Spleen (tissue), 7 donors: ENCODE data around the gene ZNF385A.

Source experiments
- POLR2A ChIP-seq, 3 donors: fragments of 450-650 bp; IDR thresholded peaks; one replicate each; pipeline ENCODE4 v1.5.1; 2017; ENCODE audit warnings: antibody characterized with exemption in 3 of 3, mild to moderate bottlenecking in 1 of 3
- POLR2AphosphoS5 ChIP-seq, 3 donors: sonication (generic); formaldehyde crosslinking; IDR thresholded peaks; one replicate each; pipeline ENCODE4 v1.5.1; 2017; ENCODE audit warnings: antibody characterized with exemption in 3 of 3
- TF ChIP-seq, protein P1 (sequence below), 11 experiments: fragments of 200-600 bp in 7 of 11; fragments of 450-650 bp in 4 of 11; sonication (generic) in 4 of 11; IDR thresholded peaks in 8 of 11; conservative IDR thresholded peaks in 3 of 11; 1 replicate in 7 of 11; 2 replicates in 4 of 11; pipeline versions ENCODE4 v1.4.0 to v1.8.0; 2016 to 2021; ENCODE audit warnings: antibody characterized with exemption in 11 of 11, inconsistent platforms in 4 of 11, mild to moderate bottlenecking in 1 of 11
- donor health status: DM: no; HTN: no; CAD: no; lungs with moderate emphysema.
- donor health status: DM: no; HTN: no; CAD: no.
- donor health status: DM: no; HTN: no; CAD: no.

DNA sequence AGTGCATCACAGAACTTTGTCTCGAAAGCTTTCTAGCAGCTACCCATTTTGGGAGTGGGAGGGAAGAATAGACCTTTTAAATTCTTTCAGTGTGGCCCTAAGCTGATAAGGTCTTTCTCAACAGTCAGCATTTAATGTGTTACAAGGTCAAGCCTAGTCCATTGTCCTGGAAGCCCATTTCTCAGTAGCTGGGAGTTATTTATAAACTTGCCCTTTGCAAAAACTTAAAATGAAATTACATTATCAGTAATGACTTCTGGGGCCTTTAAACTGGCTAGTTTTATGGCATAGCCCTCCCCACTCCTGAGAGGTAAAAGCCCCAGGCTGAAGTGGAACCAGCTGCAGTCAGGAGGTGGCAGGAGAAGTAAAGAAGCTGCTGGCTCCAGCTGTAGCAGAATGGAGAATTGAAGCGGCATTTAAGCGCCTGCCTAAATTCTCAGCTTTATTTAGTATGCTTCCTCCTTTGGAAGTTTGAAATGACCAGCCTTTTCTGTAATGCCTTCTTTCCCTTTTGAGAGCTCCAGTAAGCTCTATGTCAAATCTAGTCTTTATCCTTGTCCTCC lies 47.2 kb downstream of the ZNF385A start:
- TF ChIP-seq, protein P1, sequence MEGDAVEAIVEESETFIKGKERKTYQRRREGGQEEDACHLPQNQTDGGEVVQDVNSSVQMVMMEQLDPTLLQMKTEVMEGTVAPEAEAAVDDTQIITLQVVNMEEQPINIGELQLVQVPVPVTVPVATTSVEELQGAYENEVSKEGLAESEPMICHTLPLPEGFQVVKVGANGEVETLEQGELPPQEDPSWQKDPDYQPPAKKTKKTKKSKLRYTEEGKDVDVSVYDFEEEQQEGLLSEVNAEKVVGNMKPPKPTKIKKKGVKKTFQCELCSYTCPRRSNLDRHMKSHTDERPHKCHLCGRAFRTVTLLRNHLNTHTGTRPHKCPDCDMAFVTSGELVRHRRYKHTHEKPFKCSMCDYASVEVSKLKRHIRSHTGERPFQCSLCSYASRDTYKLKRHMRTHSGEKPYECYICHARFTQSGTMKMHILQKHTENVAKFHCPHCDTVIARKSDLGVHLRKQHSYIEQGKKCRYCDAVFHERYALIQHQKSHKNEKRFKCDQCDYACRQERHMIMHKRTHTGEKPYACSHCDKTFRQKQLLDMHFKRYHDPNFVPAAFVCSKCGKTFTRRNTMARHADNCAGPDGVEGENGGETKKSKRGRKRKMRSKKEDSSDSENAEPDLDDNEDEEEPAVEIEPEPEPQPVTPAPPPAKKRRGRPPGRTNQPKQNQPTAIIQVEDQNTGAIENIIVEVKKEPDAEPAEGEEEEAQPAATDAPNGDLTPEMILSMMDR (IDR thresholded peaks at IDR 0.05 in 8 of 11, conservative IDR thresholded peaks at IDR 0.05 in 3 of 11) = no peak
- TF ChIP-seq POLR2AphosphoS5 (IDR thresholded peaks at IDR 0.05) = no peak
- TF ChIP-seq POLR2A (IDR thresholded peaks at IDR 0.05) = no peak
